GM12873 (cell line): ENCODE results near the gene POU3F3.

Source experiments
- TF ChIP-seq, protein P1 (sequence below): IDR thresholded peaks from 2 replicates; pipeline ENCODE4 v1.5.1; 2012; ENCODE audit warnings: low read depth, mild to moderate bottlenecking, moderate library complexity, low read length, control low read depth; ENCODE audit not compliant: insufficient read depth; ENCODE audit errors: missing control alignments

The POU3F3 gene

DNA sequence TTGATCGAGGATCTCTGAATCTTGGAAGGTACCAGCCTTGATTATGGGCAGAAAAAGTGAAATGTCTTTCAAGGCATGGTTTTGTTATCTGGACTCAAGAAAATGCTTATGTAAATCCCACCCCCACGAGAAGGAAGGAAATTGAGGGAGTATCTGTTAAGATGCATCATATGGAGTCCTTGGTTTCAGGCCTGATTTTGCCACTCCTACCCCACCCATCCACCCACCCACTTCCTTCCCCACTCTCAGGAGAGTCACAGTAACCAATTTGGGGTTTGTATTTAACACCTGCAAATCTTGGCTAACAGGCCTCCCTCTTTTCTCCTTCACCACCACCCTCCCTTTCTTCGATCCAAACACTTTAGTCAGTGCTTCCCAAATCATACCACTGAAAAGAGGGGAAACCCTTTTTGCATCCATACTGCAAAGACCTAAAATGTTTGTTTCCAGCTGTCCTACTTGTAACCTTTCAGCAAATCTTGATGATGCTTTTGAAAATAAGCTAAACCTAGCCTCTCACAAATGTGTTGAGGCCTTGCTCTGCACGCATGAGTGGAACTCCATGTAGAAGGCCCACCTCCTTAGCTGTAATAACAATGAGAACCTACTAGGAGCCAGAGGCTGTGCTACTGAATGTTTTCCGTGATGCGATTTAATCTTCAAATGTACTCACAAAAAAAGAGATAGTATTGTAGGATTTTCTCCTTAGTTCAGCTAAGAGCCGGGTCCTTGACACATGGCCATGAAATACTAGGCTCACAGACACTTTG lies 34.8 kb downstream of the POU3F3 start:
- TF ChIP-seq, protein P1, sequence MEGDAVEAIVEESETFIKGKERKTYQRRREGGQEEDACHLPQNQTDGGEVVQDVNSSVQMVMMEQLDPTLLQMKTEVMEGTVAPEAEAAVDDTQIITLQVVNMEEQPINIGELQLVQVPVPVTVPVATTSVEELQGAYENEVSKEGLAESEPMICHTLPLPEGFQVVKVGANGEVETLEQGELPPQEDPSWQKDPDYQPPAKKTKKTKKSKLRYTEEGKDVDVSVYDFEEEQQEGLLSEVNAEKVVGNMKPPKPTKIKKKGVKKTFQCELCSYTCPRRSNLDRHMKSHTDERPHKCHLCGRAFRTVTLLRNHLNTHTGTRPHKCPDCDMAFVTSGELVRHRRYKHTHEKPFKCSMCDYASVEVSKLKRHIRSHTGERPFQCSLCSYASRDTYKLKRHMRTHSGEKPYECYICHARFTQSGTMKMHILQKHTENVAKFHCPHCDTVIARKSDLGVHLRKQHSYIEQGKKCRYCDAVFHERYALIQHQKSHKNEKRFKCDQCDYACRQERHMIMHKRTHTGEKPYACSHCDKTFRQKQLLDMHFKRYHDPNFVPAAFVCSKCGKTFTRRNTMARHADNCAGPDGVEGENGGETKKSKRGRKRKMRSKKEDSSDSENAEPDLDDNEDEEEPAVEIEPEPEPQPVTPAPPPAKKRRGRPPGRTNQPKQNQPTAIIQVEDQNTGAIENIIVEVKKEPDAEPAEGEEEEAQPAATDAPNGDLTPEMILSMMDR, result no peak

DNA sequence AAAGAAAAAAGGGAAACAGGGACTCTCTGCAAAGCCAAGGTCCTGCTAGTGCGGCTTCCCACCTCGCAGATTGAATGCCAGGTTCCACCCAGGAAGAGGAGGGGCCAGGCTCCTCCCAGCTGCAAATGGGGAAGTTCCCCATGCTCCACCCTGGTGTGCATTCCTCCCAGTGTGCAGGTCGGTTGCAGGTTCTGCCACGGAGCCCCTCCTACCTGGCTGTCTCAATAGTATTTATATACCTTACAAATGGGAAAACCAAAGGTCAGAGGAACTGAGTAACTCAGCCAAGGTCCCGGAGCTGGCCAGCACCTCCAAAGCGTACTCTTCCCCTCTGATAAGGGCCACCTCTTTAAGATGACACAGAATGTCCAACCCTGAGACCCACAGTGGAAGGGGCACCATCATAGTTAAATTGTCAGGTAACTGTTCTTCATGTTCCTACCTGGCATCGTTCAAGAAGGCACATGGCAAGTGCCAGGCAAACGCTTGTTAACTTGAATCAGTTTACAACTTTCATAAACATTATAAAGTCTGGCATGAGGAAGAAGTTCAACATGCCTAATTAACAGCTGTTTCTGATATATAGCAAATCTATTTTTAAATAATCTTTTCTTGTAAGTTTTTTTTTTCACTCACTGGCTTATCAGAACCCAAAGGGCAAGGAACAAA lies 35.5 kb downstream of the POU3F3 start:
- TF ChIP-seq, protein P1, result no peak

DNA sequence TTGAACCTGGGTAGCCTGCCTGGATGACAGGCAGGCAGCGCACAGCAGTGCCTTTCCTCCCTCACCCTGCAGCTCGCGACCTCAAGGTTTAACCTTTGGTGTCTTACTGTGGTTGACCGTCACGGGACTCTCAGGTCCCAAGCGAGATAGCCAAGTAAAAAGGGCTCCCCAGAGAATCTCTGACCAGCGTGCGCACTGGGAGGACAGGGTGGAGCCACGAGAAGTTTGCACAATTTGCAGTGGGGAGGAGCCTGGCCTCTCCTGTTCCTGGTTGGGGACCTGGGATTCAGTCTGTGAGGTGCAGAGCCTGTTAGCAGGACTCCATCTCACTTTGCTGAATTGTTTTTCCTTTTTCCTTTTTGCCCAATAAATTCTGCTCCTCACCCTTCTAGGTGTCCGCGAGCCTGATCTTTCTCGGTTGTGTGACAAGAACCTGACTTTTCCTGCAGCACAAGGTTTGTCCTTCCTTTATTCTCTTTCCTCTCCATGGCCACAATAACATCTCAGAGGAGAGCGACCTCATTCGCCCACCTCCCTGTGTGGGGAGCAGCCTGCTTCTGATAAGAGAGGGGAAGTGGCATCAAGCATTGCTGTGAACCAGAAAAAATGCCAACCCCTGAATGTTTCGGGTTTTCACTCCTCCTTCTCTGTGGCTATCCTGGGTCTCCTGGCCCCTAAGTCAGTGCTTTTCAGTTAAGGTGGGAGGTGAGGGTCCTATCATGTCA lies 36.2 kb downstream of the POU3F3 start:
- TF ChIP-seq, protein P1, result no peak

DNA sequence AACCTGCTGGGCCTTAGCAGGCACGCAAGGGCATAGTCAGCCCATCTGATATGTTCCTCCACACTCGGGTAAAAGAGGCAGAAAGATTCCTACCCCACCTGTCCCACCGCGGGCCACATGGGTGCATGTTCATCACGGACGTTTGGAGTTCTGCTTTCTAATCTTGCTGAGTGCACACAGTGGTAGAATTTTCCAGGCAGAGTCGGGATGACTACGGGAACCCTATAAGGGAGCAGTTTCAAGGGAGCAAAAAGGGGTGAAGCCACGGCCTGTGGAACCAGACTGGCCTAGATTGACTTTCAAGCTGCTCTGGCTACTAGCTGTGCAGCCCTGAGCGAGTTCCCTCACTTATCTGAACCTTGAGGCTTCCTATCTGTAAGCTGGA lies 36.8 kb downstream of the POU3F3 start:
- TF ChIP-seq, protein P1, result no peak

DNA sequence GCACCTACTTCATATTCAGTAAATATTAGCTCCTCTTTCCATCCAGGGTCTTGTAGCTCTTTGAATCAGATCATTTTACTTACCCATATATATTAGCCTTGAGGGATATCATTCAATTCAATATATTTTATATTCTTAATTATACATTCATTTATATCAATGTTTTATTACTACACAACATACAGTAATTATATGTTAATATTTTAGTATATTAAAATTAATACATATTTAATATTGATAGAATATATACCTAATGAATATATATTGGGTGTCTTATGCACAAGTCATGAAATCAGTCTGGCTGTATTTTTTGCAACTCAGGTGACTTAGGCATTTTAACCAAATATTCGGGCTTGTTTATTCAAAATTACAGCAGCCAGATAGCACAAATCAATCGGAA lies 37.2 kb downstream of the POU3F3 start:
- TF ChIP-seq, protein P1, result no peak

DNA sequence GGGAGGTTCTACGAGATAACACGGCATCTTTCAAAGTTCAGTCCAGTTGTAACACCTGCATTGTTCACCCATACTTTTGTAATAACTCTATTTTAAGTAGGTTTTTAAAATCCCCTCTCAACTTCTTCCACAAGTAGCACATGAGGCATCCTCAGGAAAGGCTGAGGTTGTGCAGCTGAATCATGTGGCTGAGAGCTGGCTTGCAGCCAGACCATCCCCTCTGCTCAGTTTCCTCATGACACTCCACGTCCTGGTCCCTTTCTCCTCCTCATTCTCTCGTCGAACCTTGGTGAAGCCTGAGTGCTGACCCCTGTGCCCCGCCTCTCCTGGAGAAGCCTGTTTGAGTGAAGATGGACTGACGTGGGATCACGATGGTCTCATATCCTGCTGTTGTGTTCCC lies 42.5 kb downstream of the POU3F3 start:
- TF ChIP-seq, protein P1, result no peak
